GM04503 (cell line): ENCODE data around the gene CCND1.
"Not testable (repeated sequence)": the region's sequence is repeated elsewhere in the genome, so short reads cannot be mapped to it uniquely, and the experiment has no call there.

Experiments
- DNase-seq: peaks from one replicate; pipeline ENCODE4 v3.0.0-alpha.2; 2012; ENCODE audit warnings: low read depth

CCND1 gene

DNA sequence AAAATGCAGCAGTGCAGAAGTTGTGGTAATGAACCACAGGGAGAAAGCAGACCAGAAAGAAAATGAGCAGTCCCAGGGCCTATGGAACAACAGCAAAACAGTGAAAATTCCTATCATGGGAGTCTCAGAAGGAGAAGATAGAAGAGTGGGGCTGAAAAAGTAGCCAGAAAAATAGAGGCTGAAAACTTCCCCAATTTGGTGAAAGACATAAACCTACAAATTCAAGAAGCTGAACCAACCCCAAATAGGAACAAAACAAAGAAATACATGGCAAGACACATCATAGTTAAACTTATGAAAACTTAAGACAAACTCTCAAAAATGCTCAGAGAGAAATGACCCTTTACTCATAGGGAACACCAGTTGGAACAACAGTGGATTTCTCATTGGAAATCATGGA is 51.5 kb downstream of the CCND1 start:
- DNase-seq: no peak

DNA sequence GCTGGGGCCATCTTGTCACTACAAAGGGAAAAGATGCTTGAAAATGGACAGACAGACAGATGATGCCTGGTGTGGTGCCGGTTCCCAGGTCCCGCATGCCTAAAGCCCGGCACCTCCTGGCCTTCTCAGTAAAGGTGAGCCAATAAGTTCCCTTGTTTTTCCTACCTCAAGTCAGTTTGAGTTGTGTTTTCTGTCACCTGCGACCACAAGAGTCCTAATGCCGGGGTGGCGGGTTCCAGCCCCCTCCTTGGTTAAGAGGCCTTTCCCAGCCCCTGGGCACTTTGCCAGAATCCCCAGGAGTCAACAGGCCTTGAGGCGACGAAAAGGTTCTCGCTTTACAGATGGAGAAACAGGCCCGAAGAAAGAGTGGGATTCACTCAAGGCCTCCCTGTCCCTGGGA is 53.8 kb downstream of the CCND1 start:
- DNase-seq: no peak

DNA sequence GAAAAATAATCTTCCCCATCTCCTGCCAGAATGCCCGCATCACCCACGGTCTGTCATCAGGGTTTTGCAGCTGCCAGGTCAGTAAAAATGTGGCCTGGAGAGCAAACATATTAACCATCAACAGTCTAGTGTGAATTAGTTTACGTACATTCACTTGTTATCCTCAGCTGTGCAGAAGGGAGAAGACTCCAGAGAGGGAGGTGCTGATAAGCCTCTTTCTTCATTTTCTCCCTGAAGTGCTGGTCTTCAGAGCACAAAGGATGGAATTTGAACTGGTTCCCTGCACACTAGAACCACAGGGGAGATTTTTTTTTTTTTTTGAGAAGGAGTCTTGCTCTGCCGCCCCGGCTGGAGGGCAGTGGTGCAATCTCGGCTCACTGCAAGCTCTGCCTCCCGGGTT is 54.6 kb downstream of the CCND1 start:
- no peak for DNase-seq

DNA sequence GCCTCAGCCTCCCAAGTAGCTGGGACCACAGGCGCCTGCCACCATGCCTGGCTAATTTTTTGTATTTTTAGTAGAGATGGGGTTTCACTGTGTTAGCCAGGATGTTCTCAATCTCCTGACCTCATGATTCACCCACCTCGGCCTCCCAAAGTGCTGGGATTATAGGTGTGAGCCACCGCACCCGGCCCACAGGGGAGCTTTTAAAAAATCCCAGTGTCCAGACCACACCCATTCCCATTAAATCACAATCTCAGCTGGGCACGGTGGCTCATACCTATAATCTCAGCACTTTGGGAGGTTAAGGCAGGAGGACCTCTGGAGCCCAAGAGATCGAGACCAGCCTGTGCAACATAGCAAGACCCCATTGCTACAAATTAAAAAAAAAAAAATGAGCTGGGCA is 55.0 kb downstream of the CCND1 start:
- DNase-seq: not testable (repeated sequence)

DNA sequence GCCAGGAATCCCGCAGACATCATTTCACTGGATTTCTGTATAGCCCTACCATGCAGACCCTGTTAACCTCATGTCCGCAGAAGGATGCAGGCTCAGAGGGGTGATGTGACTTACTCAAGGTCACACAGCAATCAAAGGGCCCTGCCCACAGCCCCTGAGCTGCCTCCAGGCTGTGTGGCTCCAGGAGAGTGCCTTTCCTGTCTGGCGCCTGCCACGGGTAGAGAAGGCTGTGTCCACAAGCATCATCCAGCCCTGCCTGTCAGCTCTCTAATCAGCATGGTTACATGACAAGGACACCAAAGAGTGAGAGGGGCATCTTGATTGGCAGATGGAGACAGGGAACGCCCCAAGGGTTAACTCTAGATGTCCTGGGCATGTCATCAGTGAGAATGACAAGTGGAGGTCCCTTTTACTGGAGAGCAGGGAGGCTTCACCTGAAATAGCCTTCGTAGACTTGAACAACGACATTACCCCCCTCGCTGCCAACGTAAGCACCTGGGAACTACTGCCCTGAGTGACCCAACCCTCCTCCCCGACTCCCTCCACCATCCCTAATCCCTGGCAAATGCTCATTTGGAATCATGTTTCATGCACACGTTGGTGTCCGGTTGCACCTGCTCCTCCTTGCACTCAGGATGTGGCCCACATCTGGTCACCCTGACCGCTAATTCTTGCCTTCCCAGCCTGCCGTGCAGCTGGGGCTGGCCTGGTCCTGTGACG is 56.0 kb downstream of the CCND1 start:
- DNase-seq: no peak

DNA sequence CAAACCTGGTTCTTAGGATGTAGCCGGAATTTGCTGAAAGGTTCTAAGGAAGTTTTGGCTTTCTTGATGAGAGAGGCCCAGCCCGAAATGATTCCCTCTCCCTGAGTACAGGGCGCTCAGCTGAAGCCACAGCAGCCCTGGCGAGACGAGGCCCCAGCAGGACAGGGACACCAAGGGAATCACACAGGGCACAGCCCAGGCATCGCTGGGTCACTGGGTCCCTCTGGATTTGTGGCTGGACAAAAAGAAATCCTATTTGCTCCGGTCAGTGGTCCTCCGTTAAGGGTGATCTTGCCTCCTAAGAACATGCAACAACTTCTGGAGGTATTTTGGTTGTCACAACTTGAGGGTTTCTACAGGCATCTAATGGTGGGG is 56.5 kb downstream of the CCND1 start:
- no peak for DNase-seq

DNA sequence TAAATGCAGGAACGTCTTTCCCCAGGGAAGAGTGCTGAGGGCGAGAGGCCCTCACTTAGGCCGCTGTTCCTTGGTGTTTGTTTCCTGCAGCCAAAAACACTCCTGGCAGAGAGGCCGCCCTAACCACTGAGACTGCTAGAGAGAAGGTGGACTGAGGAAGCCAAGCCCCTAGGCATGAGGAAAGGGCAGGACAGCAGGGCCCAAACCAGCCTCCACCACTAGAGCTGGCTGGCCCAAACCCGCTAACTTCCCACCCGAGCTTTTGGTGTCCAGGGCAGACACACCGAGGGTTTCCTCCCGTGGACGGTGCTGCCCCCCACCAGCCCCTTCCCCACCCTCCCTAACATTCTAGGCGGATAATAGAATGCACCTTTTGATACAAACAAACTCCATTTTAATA is 56.9 kb downstream of the CCND1 start:
- no peak for DNase-seq

DNA sequence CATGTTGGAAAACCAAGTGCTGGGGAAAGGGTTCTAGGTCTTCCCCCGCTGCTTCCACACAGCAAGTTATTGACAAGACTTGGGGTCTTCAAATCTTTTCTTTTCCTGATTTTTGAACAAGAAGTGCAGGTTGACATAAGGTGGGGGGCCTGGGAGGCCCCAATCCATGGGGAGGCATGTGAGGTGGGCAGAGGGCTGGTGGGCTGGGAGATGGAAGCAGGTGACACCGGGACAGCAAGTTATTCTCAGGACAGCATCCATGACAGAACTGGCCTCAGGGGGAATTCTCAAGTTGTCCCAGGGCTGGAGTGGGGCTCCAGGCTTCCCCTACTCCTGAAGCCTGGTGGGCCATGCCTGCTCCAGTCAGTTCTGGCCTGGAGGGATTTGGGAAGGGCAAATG is 57.4 kb downstream of the CCND1 start:
- no peak for DNase-seq

DNA sequence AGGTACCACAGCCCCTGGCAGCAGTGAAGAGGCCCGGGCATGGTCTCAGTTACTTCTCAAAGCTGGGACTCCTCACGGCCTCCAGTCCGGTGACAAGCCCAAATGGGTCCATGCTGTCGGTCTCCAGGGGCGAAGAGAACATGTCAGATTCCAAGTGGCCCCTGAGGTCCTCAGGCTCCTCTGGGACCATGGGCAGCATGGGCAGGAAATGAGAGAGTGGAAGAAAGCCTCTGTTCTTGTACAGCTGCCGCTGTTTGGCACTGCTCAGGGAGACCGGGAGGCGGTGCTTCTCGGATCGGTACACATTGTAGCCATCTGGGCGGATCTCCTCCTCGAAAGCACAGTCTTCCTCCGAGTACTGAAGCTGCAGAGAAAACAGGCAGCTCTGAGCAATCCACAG is 58.3 kb downstream of the CCND1 start:
- DNase-seq: peak; percentile 14

DNA sequence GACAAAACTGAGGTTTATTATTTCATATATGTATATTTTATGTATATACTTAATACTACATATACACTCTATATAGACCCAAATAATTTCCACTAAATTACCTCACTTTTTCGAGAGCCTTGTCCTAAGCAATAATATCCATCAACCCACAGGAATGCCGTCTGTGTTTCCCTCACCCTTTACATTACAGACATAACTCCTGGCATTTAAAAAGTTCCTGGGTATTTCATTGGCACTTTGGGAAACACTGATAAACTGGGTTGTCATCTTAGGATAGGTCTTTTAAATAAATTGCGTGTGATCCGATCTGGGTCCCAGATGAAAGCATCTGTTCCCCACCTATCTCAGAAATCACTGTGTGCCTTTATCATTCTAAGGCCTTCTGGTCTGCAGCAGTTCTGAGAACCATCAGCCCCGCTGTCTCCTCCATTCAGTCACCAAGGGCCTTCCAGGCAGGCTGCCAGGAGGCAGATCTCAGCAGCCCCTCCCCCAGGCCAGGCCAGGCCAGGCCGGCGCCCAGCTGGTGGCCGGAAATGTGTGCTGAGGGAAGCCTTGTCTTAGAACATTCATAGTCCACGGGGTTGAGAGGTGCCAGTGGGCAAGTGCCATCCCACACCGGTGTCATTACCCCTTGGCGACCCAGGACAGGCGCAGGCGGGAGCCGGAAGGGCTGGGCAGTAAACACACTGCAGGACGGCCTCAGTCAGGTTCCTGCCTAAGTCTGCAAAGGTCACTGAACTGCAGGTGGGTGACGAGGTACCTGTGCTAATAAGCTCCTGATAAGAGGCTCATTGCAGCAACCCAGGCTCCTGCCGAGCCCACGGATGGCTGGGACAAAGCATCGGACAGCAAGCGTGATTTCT is 59.6 kb downstream of the CCND1 start:
- no peak for DNase-seq

DNA sequence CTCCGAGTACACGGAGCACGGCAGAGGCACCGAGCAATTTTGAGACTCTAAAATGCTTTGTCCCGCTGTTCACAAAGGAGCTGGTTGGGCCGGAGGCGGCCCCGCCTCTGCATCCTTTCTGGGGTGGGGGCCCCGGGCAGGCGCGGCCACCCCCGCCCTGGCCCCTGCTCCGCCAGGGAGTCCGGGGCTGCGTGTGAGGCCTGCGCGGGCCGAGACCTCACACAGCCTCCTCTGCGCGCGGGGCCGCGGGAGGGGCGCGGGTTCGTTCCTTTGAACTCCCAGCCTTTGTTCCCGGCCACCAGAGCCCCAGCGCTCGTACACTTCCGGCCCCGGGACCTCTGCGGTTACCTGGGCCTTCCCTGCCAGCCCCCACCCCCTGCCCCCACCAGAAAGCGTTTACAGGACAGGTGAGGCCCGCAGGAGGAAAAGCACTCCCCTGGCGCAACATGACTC is 61.3 kb downstream of the CCND1 start:
- DNase-seq: no peak

DNA sequence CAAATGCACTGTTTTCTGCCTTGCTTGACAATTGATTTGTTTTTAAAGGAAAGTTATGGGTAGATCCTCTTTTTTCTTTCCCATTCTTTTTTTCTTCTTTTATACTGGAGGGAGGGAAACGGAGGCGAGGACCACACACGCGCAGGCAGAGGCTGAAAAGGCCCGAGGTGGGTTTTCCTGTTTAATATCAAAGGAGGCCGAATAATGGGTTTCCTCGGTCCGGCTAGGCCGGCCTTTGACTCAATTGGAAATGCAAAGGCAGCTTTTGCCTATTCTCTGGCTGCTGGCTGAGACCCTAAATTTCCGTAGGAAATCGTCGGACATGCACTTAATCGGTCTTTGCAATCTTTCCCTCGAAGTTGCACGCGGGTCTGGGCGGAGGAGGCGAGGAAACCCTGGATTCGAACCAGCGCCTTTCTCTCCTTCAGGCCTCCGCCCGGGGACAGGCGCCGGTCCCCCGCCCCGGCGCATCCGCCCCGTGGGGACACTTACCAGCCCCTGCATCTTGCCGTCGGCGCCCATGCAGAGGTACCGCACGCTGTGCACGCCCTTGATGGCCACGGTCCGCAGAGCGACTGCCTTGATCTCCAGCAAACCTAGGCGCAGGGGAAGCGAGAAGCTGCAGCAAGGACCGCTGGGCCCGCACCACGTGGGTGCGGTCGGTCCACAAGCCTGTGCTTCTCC is 62.0 kb downstream of the CCND1 start:
- no peak for DNase-seq

DNA sequence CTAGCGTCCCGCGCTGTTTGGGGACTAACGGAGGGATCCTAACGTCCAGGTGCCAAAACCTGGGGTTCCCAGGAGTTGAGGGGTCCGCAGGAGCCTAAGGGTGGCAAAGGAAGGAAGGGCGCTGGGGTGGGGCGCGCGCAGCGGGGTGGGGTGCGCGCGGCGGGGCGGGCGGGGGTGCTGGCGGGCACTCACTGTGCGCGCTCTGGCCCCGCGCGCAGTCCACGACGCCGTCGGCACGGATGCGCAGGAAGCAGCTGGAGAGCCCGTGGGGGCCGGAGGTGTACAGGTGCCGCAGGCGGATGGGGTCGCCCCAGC is 62.5 kb downstream of the CCND1 start:
- DNase-seq: no peak
